ENCODE data around the gene LRBA. TPM values are rescaled to one million over a fixed set of nuclear protein-coding genes. Genes with fewer than 3 reads are reported as not detected.
A peak's percentile ranks its signal among the peaks of the same experiment; 100 is the strongest.

Gene LRBA
- total RNA-seq, 1 experiment from 2014 or later, result 23.0 TPM

- no peak for DNase-seq (ENCODE audit: low read depth)
These were observed 209.7 kb downstream of the LRBA start for GRCh38 chr4:150805183-150806025.

GRCh38 chr4:150801833-150802232 lies 213.3 kb downstream of the LRBA start:
- DNase-seq (ENCODE audit: low read depth), result no peak

- peak; percentile 4 for DNase-seq (ENCODE audit: low read depth)
These were observed 215.9 kb downstream of the LRBA start for GRCh38 chr4:150799207-150799606.

- DNase-seq (ENCODE audit: low read depth), result no peak
These were observed 220.4 kb downstream of the LRBA start for GRCh38 chr4:150794706-150795105.

GRCh38 chr4:150789864-150790263 lies 225.2 kb downstream of the LRBA start:
- DNase-seq (ENCODE audit: low read depth), result no peak

GRCh38 chr4:150784939-150785338 lies 230.1 kb downstream of the LRBA start:
- no peak for DNase-seq (ENCODE audit: low read depth)

- no peak for DNase-seq (ENCODE audit: low read depth)
These were observed 230.8 kb downstream of the LRBA start for GRCh38 chr4:150784305-150784704.

- no peak for DNase-seq (ENCODE audit: low read depth)
These were observed 232.2 kb downstream of the LRBA start for GRCh38 chr4:150782921-150783320.

GRCh38 chr4:150782311-150782710 lies 232.8 kb downstream of the LRBA start:
- peak; percentile 37 for DNase-seq (ENCODE audit: low read depth)

GRCh38 chr4:150781191-150781590 lies 233.9 kb downstream of the LRBA start:
- no peak for DNase-seq (ENCODE audit: low read depth)

- DNase-seq (ENCODE audit: low read depth), result no peak
These were observed 235.4 kb downstream of the LRBA start for GRCh38 chr4:150779707-150780106.

- no peak for DNase-seq (ENCODE audit: low read depth)
These were observed 241.2 kb downstream of the LRBA start for GRCh38 chr4:150773729-150774449.

- DNase-seq (ENCODE audit: low read depth), result no peak
These were observed 242.1 kb downstream of the LRBA start for GRCh38 chr4:150773032-150773431.

- DNase-seq (ENCODE audit: low read depth), result no peak
These were observed 243.7 kb downstream of the LRBA start for GRCh38 chr4:150771382-150771781.

- DNase-seq (ENCODE audit: low read depth), result peak; percentile 78
These were observed 245.2 kb downstream of the LRBA start for GRCh38 chr4:150769845-150770244.

GRCh38 chr4:150769248-150769647 lies 245.8 kb downstream of the LRBA start:
- DNase-seq (ENCODE audit: low read depth), result peak; percentile 87

- DNase-seq (ENCODE audit: low read depth), result peak; percentile 34
These were observed 246.6 kb downstream of the LRBA start for GRCh38 chr4:150768497-150768896.

GRCh38 chr4:150765216-150765615 lies 249.9 kb downstream of the LRBA start:
- DNase-seq (ENCODE audit: low read depth), result no peak

GRCh38 chr4:150751648-150752047 lies 263.4 kb downstream of the LRBA start:
- no peak for DNase-seq (ENCODE audit: low read depth)

GRCh38 chr4:150750824-150751223 lies 264.3 kb downstream of the LRBA start:
- DNase-seq (ENCODE audit: low read depth), result no peak

- peak; percentile 32 for DNase-seq (ENCODE audit: low read depth)
These were observed 268.9 kb downstream of the LRBA start for GRCh38 chr4:150746156-150746555.

- DNase-seq (ENCODE audit: low read depth), result no peak
These were observed 270.5 kb downstream of the LRBA start for GRCh38 chr4:150744570-150744969.
